ENCODE results near the gene CRB2. TPM values are rescaled to one million over a fixed set of nuclear protein-coding genes. Genes with fewer than 3 reads are reported as not detected.

CRB2 gene
- total and polyA plus RNA-seq, 2 of the 4 experiments (the other 2 are of a cell fraction): not detected

- TF ChIP-seq CTCF (conservative IDR thresholded peaks at IDR 0.05; ENCODE audit: low read depth, low read length) (no peak), SMC3 (IDR thresholded peaks at IDR 0.05; ENCODE audit: low read depth, low read length) (no peak), BHLHE40 (IDR thresholded peaks at IDR 0.05; ENCODE audit: low read depth, low read length) (no peak)
Measured at GRCh38 chr9:123387686-123388085, 31.7 kb downstream of the CRB2 start (continued).

DNA sequence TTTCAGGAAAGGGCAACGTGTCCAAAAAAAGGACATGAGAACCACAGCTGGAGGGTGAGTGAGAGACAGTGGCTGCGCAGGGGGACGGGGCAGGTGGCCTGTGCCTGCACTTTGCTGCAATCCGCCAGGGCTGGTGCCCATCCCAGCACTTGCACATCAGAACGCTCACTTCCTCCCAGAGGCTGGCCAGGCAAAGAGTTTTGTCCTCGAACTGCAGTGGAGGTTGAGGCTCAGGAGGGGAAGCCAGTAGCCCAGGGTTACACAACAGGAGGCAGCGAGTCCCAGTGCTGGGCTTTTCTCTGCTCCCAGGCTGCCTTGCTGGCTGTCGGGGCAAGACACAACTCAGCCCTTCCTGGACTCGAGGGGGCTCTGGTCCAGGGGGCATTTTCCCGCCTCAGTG is 33.1 kb downstream of the CRB2 start:
- in situ Hi-C loops (cut with MboI; ENCODE audit: low sequenced_read_pairs): no loop called here
- intact Hi-C loops (cut with micrococcal nuclease): no loop called here
- Histone ChIP-seq H2AK5ac (ENCODE audit: low read depth, low read length) (no peak overlapping the region), H3K9me3 (ENCODE audit: control insufficient read depth, insufficient read depth, low read length) (no peaks in the 10 kb centered on the region), H3K56ac (ENCODE audit: extremely low read depth, insufficient read depth, low read length) (no peak overlapping the region), H3K79me1 (ENCODE audit: low read depth in 1 of 2, low read length in 2 of 2) (no peaks in the 10 kb centered on the region), H2BK120ac (ENCODE audit: low read depth, low read length) (no peak overlapping the region), H2BK20ac (ENCODE audit: low read depth, low read length) (no peak overlapping the region), H4K8ac (ENCODE audit: low read depth in 2 of 2, low read length in 2 of 2) (no peak overlapping the region), H2AK9ac (replicated peaks; ENCODE audit: low read depth, low read length, poor library complexity) (no peak overlapping the region), H3K4me2 (ENCODE audit: low read depth, low read length) (no peak overlapping the region), H3K4ac (ENCODE audit: low read depth, low read length) (no peak overlapping the region), H3K27ac (ENCODE audit: insufficient read depth, low read length) (no peak overlapping the region), H4K5ac (ENCODE audit: low read depth, low read length) (no peak overlapping the region), H3K9me1 (ENCODE audit: insufficient read depth, low read length) (no peaks in the 10 kb centered on the region), H4K91ac (ENCODE audit: insufficient read depth, low read depth, low read length) (no peak overlapping the region), H2AFZ (replicated peaks; ENCODE audit: low read length, poor library complexity) (no peak overlapping the region), H3K4me3 (ENCODE audit: insufficient read depth, low read depth, low read length) (no peak overlapping the region), H2BK5ac (ENCODE audit: low read depth, low read length, poor library complexity, severe bottlenecking) (no peak overlapping the region), H3K23ac (ENCODE audit: low read depth, low read length) (no peak overlapping the region), H3K9ac (ENCODE audit: low read depth, low read length) (no peak overlapping the region), H4K20me1 (ENCODE audit: insufficient read depth, low read length) (no peaks in the 10 kb centered on the region), H3K4me1 (ENCODE audit: control insufficient read depth, insufficient read depth, low read length) (no peaks in the 10 kb centered on the region), H2BK15ac (ENCODE audit: low read depth, low read length) (no peak overlapping the region), H3K18ac (ENCODE audit: low read depth, low read length) (no peak overlapping the region), H3K27me3 (ENCODE audit: control insufficient read depth, insufficient read depth, low read length) (peaks cover 2% of the 10 kb centered on the region; the same call in 1 of the 2 replicates), H3K14ac (replicated peaks; ENCODE audit: low read depth, low read length) (no peak overlapping the region), H3K36me3 (ENCODE audit: control insufficient read depth, insufficient read depth, low read length) (no peaks in the 10 kb centered on the region)
- ChIA-PET POLR2A (ENCODE audit: unreplicated experiment) (no interaction called here), CTCF (no interaction called here)
- ATAC-seq (ENCODE audit: low read depth) (no peak), DNase-seq (no peak)
- dilution Hi-C loops (cut with HindIII; ENCODE audit: low sequenced_read_pairs, unreplicated experiment): no loop called here
- 71% methylated on average over 7 of the region's 10 CpGs; no CpG with 5 or more reads in 1 of the 2 experiments for WGBS, 2 experiments (ENCODE audit: extremely low coverage in 2 of 2, insufficient read length in 1 of 2)
- BruUV-seq (replicated peaks): no TSS peak
- no peak for TF ChIP-seq RFX5 (IDR thresholded peaks at IDR 0.05; ENCODE audit: low read depth, low read length)
- no peak for TF ChIP-seq POLR2A (IDR thresholded peaks at IDR 0.05; ENCODE audit: low read depth, low read length)
- no peak for TF ChIP-seq CHD1 (IDR thresholded peaks at IDR 0.05; ENCODE audit: low read depth, low read length)
- no peak for TF ChIP-seq USF2 (IDR thresholded peaks at IDR 0.05; ENCODE audit: low read depth, low read length)
- TF ChIP-seq MAZ (IDR thresholded peaks at IDR 0.05; ENCODE audit: borderline replicate concordance, low read depth, low read length): no peak
- TF ChIP-seq MAFK (IDR thresholded peaks at IDR 0.05; ENCODE audit: low read depth, low read length): no peak
- no peak for TF ChIP-seq CEBPB (IDR thresholded peaks at IDR 0.05; ENCODE audit: low read depth, low read length)
- TF ChIP-seq NFE2L2 (IDR thresholded peaks at IDR 0.05; ENCODE audit: low read depth, low read length): no peak
- no peak for TF ChIP-seq CTCF (conservative IDR thresholded peaks at IDR 0.05; ENCODE audit: low read depth, low read length)
- TF ChIP-seq MXI1 (IDR thresholded peaks at IDR 0.05; ENCODE audit: borderline replicate concordance, low read depth, low read length): no peak
- TF ChIP-seq FOS (IDR thresholded peaks at IDR 0.05; ENCODE audit: low read depth, low read length): no peak
- TF ChIP-seq RCOR1 (IDR thresholded peaks at IDR 0.05; ENCODE audit: insufficient replicate concordance, low read length): no peak

Measured in IMR-90 (cell line).